Transverse colon (tissue), 4 donors: Measurements from ENCODE around the gene MPO. TPM values are rescaled to one million over a fixed set of nuclear protein-coding genes. Genes with fewer than 3 reads are reported as not detected.

Experiments used
- DNase-seq: peaks from one replicate; pipeline ENCODE4 v3.0.0-alpha.2; 2019
- H3K27ac ChIP-seq, 4 donors: fragments of 200-600 bp; sonication (generic); 2 replicates each; pipeline ENCODE4 v1.5.1; 2016 to 2018; ENCODE audit warnings: inconsistent platforms in 4 of 4
- H3K27me3 ChIP-seq: fragments of 200-600 bp; sonication (generic); 2 replicates; pipeline ENCODE4 v1.5.1; 2017; ENCODE audit warnings: inconsistent platforms
- H3K36me3 ChIP-seq, 4 donors: fragments of 200-600 bp; sonication (generic); 2 replicates each; pipeline ENCODE4 v1.5.1; 2017 to 2019; ENCODE audit warnings: inconsistent platforms in 4 of 4
- H3K4me1 ChIP-seq, 4 donors: fragments of 200-600 bp; sonication (generic); 2 replicates each; pipeline ENCODE4 v1.5.1; 2017 to 2020; ENCODE audit warnings: inconsistent platforms in 4 of 4
- H3K4me3 ChIP-seq, 4 donors: fragments of 200-600 bp; sonication (generic); 1 replicate in 1 of 4; 2 replicates in 3 of 4; pipeline versions ENCODE4 v1.5.1 to v1.6.1; 2017 to 2019; ENCODE audit warnings: inconsistent platforms in 4 of 4
- H3K9me3 ChIP-seq, 2 donors: fragments of 200-600 bp; sonication (generic); 2 replicates each; pipeline ENCODE4 v1.5.1; 2017 to 2019; ENCODE audit warnings: inconsistent platforms in 2 of 2
- EP300 ChIP-seq: sonication (generic); formaldehyde crosslinking; IDR thresholded peaks from one replicate; pipeline ENCODE4 v1.6.1; 2017; ENCODE audit warnings: antibody characterized with exemption, low read depth
- POLR2A ChIP-seq: fragments of 450-650 bp; IDR thresholded peaks from one replicate; pipeline ENCODE4 v1.6.1; 2016; ENCODE audit warnings: antibody characterized with exemption, mild to moderate bottlenecking, moderate library complexity
- POLR2AphosphoS5 ChIP-seq, 3 donors: sonication (generic); formaldehyde crosslinking; IDR thresholded peaks; one replicate each; pipeline ENCODE4 v1.6.1; 2016; ENCODE audit warnings: antibody characterized with exemption in 3 of 3
- WGBS, 2 donors: methylation state at CpG; one replicate each; pipeline ENCODE4 v1.1.5; 2018; ENCODE audit warnings: low coverage in 1 of 2; 5-methylcytosine and 5-hydroxymethylcytosine counted together
- in situ Hi-C, 4 donors: fragments of 200-750 bp; cut with MboI; loops; one replicate each; pipeline versions ENCODE4 v1.15.0 to v1.15.1; 2017; ENCODE audit warnings: low sequenced_read_pairs in 3 of 4, low pct_ligation_motif_present in 1 of 4, low pct_unique_long_range_greater_than_20kb in 1 of 4
- intact Hi-C: fragments of 100-400 bp; cut with DNase I; formaldehyde crosslinking; loops from one replicate; pipeline ENCODE4 v1.15.1; 2023; ENCODE audit warnings: low total_unique reads
- total RNA-seq, 4 donors: library from RNA; depleted of rRNA; stranded (reverse); fragments of >200 nt; gene quantifications; one replicate each; pipeline ENCODE4 v1.1.0, GENCODE V29; 2016
- TF ChIP-seq, protein P1 (sequence below), 5 experiments: fragments of 200-600 bp in 3 of 5; fragments of 450-650 bp in 2 of 5; sonication (generic) in 3 of 5; IDR thresholded peaks; 1 replicate in 2 of 5; 2 replicates in 3 of 5; pipeline ENCODE4 v1.5.1; 2016 to 2017; ENCODE audit warnings: antibody characterized with exemption in 5 of 5, inconsistent platforms in 3 of 5, mild to moderate bottlenecking in 2 of 5, moderate library complexity in 1 of 5

MPO gene
- total RNA-seq, 4 donors from 2014 or later, result not detected

DNA sequence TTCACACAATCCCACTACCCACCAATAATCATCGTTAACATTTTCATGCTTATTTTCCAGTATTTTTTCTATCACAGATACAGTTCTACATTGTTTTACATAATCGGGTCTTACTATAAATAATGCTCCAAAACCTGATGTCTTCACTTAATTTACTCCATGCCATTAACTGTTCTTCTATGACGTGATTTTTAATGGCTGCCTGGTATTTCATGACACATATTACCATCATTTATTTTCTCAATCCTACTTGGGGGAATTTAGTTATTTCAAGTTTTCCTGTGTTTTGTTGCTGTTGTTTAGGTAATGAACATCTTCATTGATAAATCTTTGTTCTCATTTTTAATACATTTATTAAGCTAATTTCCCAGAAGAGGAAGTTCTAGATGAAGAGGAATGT is 27.7 kb downstream of the MPO start:
- no peak overlapping the region for H3K27ac ChIP-seq
- peaks cover 9 to 11% (median 10%) of the 10 kb centered on the region in 4 donors for H3K4me1 ChIP-seq
- TF ChIP-seq, protein P1, sequence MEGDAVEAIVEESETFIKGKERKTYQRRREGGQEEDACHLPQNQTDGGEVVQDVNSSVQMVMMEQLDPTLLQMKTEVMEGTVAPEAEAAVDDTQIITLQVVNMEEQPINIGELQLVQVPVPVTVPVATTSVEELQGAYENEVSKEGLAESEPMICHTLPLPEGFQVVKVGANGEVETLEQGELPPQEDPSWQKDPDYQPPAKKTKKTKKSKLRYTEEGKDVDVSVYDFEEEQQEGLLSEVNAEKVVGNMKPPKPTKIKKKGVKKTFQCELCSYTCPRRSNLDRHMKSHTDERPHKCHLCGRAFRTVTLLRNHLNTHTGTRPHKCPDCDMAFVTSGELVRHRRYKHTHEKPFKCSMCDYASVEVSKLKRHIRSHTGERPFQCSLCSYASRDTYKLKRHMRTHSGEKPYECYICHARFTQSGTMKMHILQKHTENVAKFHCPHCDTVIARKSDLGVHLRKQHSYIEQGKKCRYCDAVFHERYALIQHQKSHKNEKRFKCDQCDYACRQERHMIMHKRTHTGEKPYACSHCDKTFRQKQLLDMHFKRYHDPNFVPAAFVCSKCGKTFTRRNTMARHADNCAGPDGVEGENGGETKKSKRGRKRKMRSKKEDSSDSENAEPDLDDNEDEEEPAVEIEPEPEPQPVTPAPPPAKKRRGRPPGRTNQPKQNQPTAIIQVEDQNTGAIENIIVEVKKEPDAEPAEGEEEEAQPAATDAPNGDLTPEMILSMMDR (IDR thresholded peaks at IDR 0.05), result no peak
- TF ChIP-seq EP300 (no peak), POLR2AphosphoS5 (IDR thresholded peaks at IDR 0.05) (no peak), POLR2A (no peak)
- intact Hi-C loops (no loop called here), in situ Hi-C loops (no loop called here)
- no peak overlapping the region for H3K4me3 ChIP-seq
- no peaks in the 10 kb centered on the region for H3K9me3 ChIP-seq
- DNase-seq, result no peak
- H3K27me3 ChIP-seq, result peaks cover 45% of the 10 kb centered on the region
- WGBS, 2 donors, result 79 to 81% methylated on average over 3 of the region's 3 CpGs
- H3K36me3 ChIP-seq, result no peaks in the 10 kb centered on the region

DNA sequence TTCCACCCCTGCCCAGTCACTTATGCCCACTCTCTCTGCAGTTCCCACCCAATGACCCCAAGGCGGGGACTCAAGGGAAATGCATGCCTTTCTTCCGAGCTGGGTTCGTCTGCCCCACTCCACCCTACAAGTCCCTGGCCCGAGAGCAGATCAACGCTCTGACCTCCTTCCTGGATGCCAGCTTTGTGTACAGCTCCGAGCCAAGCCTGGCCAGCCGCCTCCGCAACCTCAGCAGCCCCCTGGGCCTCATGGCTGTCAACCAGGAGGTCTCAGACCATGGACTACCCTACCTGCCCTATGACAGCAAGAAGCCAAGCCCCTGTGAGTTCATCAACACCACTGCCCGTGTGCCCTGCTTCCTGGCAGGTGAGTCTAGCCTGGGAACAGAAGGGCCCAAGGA is 28.6 kb downstream of the MPO start:
- DNase-seq, result no peak
- intact Hi-C loops (no loop called here), in situ Hi-C loops (no loop called here)
- 76% methylated on average over 8 of the region's 9 CpGs; no CpG with 5 or more reads in 1 of the 2 donors for WGBS, 2 donors
- Histone ChIP-seq H3K4me3 (no peak overlapping the region), H3K36me3 (no peaks in the 10 kb centered on the region), H3K27ac (no peak overlapping the region), H3K4me1 (peaks cover 9 to 11% (median 10%) of the 10 kb centered on the region in 4 donors), H3K9me3 (no peaks in the 10 kb centered on the region), H3K27me3 (peaks cover 41% of the 10 kb centered on the region)
- TF ChIP-seq, protein P1 (IDR thresholded peaks at IDR 0.05), result no peak
- TF ChIP-seq EP300, result no peak
- no peak for TF ChIP-seq POLR2A

DNA sequence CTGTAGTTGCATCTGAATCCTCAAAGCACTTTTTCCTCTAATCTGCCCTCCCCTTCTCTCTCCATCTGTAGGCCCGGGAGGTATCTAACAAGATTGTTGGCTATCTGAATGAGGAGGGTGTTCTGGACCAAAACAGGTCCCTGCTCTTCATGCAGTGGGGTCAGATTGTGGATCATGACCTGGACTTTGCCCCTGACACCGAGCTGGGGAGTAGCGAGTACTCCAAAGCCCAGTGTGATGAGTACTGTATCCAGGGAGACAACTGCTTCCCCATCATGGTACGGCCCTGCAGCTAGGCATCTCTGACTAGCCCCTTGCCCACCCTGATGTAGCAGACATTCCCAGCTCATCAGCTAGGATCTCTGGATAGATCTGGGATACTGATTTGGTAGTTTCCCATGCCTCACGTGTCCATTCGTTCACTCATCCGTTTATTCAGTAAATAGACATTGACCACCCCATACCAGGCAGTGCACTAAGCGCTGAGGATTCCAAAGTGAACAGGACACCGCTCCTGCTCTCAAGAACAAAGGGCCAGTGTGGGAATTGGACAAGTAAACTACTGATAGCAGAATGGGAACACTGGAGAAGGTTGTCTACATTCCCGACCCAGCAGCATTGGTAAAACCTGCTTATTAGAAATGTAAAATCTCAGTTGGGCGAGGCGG is 30.3 kb downstream of the MPO start:
- DNase-seq, result no peak
- in situ Hi-C loops (no loop called here), intact Hi-C loops (no loop called here)
- H3K36me3 ChIP-seq, result no peaks in the 10 kb centered on the region
- TF ChIP-seq POLR2AphosphoS5 (IDR thresholded peaks at IDR 0.05) (no peak), POLR2A (no peak), EP300 (no peak)
- TF ChIP-seq, protein P1 (IDR thresholded peaks at IDR 0.05), result no peak
- H3K9me3 ChIP-seq, result no peaks in the 10 kb centered on the region
- no peak overlapping the region for H3K27ac ChIP-seq
- H3K4me3 ChIP-seq, result no peak overlapping the region
- peaks cover 31% of the 10 kb centered on the region for H3K27me3 ChIP-seq
- 77 to 88% methylated on average over 4 to 12 of the region's 12 CpGs for WGBS, 2 donors
- H3K4me1 ChIP-seq, result peaks cover 9 to 11% (median 10%) of the 10 kb centered on the region in 4 donors

DNA sequence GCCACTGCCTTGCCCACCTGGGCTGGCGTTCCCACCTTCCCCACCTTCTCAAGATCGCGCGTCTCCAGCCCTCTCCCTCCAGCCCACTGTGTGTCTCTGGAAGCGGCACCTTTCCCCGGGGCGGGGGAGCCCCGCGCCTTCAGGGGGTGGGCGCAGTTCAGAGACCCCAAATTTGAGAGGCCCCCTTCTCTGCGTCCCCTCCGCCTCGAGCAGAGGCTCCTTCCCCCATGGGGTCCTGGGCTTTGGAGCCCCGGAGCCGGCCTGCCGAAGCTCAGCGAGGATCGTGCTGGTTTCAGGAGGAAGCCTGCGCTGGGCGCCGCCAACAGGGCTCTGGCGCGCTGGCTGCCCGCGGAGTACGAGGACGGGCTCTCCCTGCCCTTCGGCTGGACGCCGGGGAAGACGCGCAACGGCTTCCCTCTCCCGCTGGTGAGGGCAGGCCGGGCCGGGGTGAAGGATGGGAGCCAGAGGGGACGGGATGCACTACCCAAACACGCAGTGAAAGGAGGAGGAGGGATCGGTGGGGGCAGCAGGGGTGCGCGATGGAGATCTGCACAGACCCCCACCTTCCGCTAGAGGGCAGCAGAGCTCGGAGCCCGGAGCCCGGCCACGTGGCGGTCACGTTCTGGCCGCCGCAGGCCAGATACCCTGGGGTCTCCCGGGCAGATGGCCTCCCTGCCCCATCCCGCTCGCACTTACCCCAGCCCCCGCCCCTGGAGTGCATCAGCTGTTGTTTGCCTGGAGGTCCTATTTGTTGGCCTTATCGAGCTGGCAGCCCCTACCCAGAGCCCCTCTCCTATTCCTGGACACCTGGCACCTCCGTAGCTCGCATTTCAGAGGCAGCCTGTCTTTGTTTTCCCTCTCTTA is 31.2 kb downstream of the MPO start:
- Histone ChIP-seq H3K27me3 (peaks cover 32% of the 10 kb centered on the region), H3K4me3 (peak overlapping the region; percentile 22 to 47 (median 34)), H3K4me1 (peaks cover 9 to 11% (median 10%) of the 10 kb centered on the region in 4 donors), H3K36me3 (no peaks in the 10 kb centered on the region), H3K9me3 (no peaks in the 10 kb centered on the region), H3K27ac (no peak overlapping the region)
- TF ChIP-seq, protein P1 (IDR thresholded peaks at IDR 0.05), result peak; percentile 75 to 96 (median 94)
- TF ChIP-seq POLR2A, result no peak
- intact Hi-C loops, result no loop called here
- WGBS, 2 donors, result 6 to 14% methylated on average over 9 to 42 of the region's 57 CpGs
- DNase-seq, result peak; percentile 65
- in situ Hi-C loops, result loop anchor here in 1 of 4 donors (25.0 kb wide), 1 partner anchor 112 kb away; the partner anchor contains the start of gene OR4D1
